GM10248 (cell line): ENCODE results near the gene PCDHA1.
"Not testable (repeated sequence)": the region's sequence is repeated elsewhere in the genome, so short reads cannot be mapped to it uniquely, and the experiment has no call there.

Experiments
- CTCF ChIA-PET: fragments of 300-600 bp; sonication (Branson Sonifier 250); formaldehyde crosslinking; extraction: SDS; loops from one replicate; lab custom pipeline; 2021; ENCODE audit warnings: antibody characterized with exemption; lab: Yijun Ruan, JAX
- POLR2A ChIA-PET: fragments of 350-650 bp; sonication (Branson Sonifier 250); formaldehyde crosslinking; extraction: SDS; loops from one replicate; lab custom pipeline; 2020; ENCODE audit warnings: antibody characterized with exemption; lab: Yijun Ruan, JAX
- DNase-seq: peaks from one replicate; pipeline ENCODE4 v3.0.0; 2012; ENCODE audit errors: extremely low spot score
- TF ChIP-seq, protein P1 (sequence below): IDR thresholded peaks from 2 replicates; pipeline ENCODE4 v1.5.1; 2012; ENCODE audit warnings: mild to moderate bottlenecking, low read depth; ENCODE audit errors: extremely low read depth, missing control alignments, control extremely low read depth

The PCDHA1 gene

DNA sequence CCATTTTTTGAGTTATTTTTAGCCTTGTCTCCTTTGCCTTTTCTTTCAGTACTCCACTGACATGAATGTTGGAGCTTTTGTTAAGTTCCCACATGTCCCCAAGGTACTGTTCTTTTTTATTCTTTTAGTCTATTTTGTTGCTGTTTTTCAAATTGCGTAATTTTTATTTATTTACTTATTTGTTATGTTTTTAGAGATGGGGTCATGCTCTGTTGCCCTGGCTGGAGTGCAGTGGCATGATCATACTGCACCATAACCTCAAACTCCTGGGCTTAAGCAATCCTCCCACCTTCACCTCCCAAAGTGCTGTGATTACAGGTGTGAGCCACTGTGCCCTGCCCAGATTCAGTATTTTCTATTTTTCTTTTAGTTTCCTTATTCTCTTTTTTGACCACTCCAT, 5.4 kb upstream of the PCDHA1 start:
- no peak for DNase-seq
- TF ChIP-seq, protein P1, sequence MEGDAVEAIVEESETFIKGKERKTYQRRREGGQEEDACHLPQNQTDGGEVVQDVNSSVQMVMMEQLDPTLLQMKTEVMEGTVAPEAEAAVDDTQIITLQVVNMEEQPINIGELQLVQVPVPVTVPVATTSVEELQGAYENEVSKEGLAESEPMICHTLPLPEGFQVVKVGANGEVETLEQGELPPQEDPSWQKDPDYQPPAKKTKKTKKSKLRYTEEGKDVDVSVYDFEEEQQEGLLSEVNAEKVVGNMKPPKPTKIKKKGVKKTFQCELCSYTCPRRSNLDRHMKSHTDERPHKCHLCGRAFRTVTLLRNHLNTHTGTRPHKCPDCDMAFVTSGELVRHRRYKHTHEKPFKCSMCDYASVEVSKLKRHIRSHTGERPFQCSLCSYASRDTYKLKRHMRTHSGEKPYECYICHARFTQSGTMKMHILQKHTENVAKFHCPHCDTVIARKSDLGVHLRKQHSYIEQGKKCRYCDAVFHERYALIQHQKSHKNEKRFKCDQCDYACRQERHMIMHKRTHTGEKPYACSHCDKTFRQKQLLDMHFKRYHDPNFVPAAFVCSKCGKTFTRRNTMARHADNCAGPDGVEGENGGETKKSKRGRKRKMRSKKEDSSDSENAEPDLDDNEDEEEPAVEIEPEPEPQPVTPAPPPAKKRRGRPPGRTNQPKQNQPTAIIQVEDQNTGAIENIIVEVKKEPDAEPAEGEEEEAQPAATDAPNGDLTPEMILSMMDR: no peak
- ChIA-PET CTCF (interaction anchor here (1.3 kb wide), 1 partner anchor 13 kb away, joined by 4 read pairs; no protein-coding TSS in a partner anchor), POLR2A (no interaction called here)

DNA sequence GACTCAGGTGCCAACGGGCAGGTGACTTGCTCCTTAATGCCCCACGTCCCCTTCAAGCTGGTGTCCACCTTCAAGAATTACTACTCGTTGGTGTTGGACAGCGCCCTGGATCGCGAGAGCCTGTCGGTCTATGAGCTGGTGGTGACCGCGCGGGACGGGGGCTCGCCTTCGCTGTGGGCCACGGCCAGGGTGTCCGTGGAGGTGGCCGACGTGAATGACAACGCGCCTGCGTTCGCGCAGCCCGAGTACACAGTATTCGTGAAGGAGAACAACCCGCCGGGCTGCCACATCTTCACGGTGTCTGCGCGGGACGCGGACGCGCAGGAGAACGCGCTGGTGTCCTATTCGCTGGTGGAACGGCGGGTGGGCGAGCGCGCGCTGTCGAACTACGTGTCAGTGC, 1.5 kb downstream of the PCDHA1 start:
- POLR2A ChIA-PET, CTCF ChIA-PET: not testable (repeated sequence)

DNA sequence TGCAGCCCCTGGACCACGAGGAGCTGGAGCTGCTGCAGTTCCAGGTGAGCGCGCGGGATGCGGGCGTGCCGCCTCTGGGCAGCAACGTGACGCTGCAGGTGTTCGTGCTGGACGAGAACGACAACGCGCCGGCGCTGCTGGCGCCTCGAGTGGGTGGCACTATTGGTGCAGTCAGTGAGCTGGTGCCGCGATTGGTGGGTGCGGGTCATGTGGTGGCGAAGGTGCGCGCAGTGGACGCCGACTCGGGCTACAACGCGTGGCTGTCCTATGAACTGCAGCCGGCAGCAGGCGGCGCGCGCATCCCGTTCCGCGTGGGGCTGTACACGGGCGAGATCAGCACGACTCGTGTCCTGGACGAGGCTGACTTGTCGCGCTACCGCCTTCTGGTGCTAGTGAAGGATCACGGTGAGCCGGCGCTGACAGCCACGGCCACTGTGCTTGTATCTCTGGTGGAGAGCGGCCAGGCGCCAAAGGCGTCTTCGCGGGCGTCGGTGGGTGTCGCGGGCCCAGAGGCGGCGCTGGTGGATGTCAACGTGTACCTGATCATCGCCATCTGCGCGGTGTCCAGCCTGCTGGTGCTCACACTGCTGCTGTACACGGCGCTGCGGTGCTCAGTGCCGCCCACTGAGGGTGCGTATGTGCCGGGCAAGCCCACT, 2.0 kb downstream of the PCDHA1 start:
- POLR2A ChIA-PET, DNase-seq, CTCF ChIA-PET: not testable (repeated sequence)

More for the DNA sequence above, 1.5 kb downstream of the PCDHA1 start:
- not testable (repeated sequence) for DNase-seq

DNA sequence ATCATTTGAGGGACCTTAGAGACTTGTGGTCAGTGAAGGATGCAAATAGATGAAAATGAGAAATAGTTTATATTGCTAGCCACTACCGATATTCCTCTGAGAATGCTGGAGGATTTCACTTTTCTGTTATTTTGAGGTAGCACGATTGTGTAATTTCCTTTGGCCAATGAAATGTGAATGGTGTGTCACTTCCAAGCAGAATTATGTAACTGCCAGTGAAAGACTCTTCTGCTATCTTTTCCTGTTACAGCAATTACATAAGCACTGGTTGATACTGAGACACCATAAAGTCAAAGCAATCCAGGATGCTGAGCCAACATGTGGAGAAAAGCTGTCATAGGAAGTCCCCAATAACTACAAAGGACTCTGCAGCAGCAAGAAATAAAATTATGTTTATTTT, 5.1 kb downstream of the PCDHA1 start:
- CTCF ChIA-PET: no interaction called here
- no peak for DNase-seq
- TF ChIP-seq, protein P1: no peak
- POLR2A ChIA-PET: no interaction called here

DNA sequence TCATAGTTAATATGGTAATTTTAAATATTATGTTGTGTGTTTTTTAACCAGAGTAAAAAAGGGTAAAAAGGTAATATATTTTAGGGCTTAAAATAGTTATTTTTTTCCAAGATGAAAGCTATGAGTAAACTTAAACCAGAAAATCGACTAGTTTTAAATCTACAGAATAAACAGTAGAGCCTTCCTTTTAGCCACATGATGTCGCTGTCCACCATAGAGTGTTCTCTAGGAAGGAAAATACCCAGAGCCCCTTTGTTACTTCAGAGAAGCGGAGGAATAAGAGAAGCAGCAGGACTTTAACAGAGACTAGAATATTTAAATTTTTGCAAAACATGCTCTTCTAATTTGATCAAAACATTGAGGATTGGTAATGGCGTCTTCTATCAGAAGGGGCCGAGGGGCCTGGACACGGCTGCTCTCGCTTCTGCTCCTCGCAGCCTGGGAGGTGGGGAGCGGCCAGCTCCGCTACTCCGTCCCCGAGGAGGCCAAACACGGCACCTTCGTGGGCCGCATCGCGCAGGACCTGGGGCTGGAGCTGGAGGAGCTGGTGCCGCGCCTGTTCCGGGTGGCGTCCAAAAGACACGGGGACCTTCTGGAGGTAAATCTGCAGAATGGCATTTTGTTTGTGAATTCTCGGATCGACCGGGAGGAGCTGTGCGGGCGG, 8.8 kb downstream of the PCDHA1 start, which contains the start of gene PCDHA2:
PCDHA2 (plus strand) TSS at position 258 of the 664 bp plus-strand sequence.
- ChIA-PET CTCF (no interaction called here), POLR2A (no interaction called here)
- no peak for DNase-seq
- TF ChIP-seq, protein P1: no peak

DNA sequence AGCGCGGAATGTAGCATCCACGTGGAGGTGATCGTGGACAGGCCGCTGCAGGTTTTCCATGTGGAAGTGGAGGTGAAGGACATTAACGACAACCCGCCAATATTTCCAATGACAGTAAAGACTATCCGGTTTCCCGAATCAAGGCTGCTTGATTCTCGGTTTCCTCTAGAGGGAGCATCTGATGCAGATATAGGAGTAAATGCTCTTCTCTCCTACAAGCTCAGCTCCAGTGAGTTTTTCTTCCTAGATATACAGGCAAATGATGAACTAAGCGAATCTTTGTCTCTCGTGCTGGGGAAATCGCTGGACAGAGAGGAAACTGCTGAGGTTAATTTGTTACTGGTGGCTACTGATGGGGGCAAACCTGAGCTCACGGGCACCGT, 9.3 kb downstream of the PCDHA1 start:
- DNase-seq: no peak

DNA sequence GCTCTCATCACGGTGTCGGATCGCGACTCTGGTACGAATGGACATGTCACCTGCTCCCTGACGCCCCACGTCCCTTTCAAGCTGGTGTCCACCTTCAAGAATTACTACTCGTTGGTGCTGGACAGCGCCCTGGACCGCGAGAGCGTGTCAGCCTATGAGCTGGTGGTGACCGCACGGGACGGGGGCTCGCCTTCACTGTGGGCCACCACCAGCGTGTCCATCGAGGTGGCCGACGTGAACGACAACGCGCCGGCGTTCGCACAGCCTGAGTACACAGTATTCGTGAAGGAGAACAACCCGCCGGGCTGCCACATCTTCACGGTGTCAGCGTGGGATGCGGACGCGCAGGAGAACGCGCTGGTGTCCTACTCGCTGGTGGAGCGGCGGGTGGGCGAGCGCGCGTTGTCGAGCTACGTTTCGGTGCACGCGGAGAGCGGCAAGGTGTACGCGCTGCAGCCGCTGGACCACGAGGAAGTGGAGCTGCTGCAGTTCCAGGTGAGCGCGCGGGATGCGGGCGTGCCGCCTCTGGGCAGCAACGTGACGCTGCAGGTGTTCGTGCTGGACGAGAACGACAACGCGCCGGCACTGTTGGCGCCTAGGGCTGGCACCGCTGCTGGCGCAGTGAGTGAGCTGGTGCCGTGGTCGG, 10.3 kb downstream of the PCDHA1 start:
- CTCF ChIA-PET, POLR2A ChIA-PET, DNase-seq: not testable (repeated sequence)

More for the DNA sequence above, 9.3 kb downstream of the PCDHA1 start:
- ChIA-PET POLR2A (no interaction called here), CTCF (no interaction called here)
- TF ChIP-seq, protein P1: no peak

DNA sequence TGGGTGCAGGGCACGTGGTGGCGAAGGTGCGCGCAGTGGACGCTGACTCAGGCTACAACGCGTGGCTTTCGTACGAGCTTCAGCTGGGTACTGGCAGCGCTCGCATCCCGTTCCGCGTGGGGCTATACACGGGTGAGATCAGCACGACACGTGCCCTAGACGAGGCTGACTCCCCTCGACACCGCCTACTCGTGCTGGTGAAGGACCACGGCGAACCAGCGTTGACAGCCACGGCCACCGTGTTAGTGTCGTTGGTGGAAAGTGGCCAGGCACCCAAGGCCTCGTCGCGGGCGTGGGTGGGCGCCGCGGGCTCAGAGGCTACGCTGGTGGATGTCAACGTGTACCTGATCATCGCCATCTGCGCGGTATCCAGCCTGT, 10.8 kb downstream of the PCDHA1 start:
- CTCF ChIA-PET: no interaction called here
- no peak for DNase-seq
- TF ChIP-seq, protein P1: no peak
- POLR2A ChIA-PET: no interaction called here
